Effector CD8-positive, alpha-beta T cell (primary cell): ENCODE results near the gene PCNX3.
"Not testable (repeated sequence)": the region's sequence is repeated elsewhere in the genome, so short reads cannot be mapped to it uniquely, and the experiment has no call there.

Experiments
- DNase-seq: peaks from one replicate; lab custom pipeline; 2025; lab: John Stamatoyannopoulos, UW

Gene PCNX3

DNA sequence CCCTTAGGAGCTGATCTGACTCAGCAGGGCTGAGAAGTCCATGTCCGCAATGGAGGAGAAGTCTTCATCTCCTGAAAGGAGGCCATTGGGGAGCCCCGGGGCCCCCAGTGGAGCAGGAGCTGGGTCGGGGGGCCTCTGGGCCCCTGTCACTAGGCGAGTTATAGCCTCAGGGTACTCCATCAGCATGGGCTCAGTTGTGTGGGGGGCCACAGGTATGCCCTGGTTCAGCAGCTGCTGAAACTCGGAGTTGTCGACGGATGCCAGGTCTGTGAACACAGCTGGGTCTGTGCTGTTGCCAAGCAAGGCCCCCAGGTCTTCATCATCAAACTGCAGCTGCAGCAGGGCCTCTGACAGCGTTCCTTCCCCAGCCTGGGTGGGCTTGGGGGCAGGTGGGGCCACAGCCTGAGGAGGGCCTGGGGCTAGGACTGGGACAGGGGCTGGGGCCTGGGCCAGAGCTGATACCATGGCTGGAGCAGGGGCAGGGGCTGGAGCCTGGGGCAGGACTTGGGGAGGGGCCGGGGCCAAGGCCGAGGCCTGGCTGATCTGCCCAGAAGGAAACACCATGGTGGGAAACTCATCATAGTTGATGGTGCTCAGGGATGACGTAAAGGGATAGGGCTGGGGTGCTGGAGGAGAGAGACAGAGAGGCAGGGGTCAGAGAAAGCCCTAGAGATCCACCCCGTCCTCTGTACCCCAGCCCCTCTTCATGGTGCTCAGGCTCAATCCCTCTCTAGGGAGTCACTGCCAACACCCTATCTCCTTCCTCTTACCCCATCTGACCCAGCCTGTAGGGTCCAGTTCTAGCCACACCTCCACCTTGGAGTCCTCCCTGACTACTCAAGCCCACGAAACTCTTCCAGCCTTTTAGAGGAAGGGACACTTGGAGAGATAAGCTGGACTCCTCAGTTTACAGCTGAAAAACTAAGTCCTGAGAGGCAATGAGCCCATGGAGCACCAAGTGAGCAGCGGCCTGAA, 39.1 kb downstream of the PCNX3 start:
- no peak for DNase-seq

GRCh38 chr11:65655570-65656332, 40.2 kb downstream of the PCNX3 start:
- no peak for DNase-seq

GRCh38 chr11:65657426-65657825, 41.9 kb downstream of the PCNX3 start:
- DNase-seq: no peak

DNA sequence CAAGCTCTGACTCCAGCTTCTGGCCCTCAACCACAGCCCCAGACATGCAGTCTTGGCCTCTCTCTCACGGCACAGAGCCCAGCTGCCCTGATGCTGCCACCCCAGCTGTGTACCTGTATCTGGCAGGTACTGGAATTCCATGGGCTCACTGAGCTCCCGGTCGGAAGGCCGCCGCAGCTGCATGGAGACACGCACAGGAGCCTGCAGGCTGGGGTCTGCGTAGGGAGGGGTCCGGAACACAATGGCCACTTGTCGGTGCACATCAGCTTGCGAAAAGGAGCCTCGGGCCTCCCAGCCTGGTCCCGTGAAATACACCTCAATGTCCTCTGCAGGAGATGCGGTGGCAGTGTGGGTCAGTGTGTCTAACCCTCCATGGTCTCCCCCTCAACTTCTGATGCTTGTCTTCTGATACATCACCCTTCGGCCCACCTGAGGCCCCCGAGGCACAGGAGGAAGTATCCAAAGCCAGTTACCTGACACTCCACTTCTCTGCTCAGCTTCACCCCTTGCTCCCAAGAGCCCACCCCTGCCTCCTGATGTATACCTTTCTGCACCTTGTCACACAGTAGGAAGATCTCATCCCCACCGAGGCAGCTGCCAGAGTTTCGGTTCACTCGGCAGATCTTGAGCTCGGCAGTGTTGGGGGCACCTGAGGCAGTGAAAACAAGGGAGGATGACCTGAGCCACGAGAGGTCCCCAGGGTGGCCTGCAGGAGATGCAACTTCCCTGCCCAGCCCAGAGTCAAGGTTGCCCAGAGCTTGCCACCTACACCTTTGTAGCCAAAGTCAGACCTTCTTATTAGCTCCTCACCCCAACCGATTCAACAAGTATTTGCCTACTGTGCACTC, 42.8 kb downstream of the PCNX3 start:
- DNase-seq: no peak

DNA sequence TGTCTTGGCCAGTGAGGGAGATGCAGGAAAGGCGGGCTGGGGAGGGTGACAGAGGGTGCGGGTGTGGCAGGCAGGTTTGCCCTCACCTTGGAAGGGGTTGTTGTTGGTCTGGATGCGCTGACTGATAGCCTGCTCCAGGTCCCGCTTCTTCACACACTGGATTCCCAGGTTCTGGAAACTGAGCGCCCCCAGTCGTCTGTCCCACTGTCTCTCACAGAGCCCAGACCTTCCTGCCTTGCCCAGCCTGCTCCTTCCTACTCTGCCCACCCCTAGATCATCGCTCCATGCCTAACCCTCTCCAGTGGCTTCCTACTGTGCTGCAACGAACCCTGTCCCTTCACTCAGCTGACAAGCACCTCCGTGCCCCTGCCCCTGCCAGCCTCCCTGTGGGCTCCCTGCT, 44.5 kb downstream of the PCNX3 start:
- no peak for DNase-seq

GRCh38 chr11:65660908-65661307, 45.3 kb downstream of the PCNX3 start:
- not testable (repeated sequence) for DNase-seq

- no peak for DNase-seq
These were observed 46.1 kb downstream of the PCNX3 start for GRCh38 chr11:65661599-65662246.

DNA sequence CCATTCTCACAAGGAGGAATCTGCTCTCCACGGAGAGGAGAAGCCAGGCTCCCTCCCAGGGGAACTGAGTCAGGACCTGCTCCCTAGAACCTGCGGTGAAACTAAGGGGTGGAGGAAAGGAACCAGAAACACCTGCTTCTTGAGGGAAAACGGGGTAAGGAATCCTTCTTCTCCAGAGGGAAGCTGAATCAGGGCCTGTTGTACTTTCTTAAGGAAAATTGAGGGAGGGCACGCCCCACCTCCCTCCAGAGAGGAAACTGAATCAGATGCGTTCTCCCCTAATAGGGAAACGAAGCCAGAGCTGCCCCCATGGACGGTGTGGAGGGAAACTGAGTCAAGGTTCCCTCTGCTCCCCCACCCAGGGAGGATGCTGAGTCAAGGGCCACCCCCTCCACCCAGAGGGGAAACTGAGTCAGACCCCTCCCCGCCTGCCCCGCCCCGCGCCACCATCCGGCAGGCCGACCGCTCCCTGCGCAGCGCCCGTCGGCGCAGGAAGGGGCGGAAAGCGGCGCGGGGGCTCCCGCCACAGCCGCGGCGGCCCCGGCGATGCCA, 46.7 kb downstream of the PCNX3 start:
- DNase-seq: no peak

- peak; percentile 81 for DNase-seq
These were observed 47.4 kb downstream of the PCNX3 start, which contains the start of gene RELA for GRCh38 chr11:65662799-65663638. RELA (minus strand) TSS chr11:65662916; CDS start chr11:65662832, 84 bp downstream.

- no peak for DNase-seq
These were observed 48.1 kb downstream of the PCNX3 start for GRCh38 chr11:65663639-65664200.

- no peak for DNase-seq
These were observed 56.7 kb downstream of the PCNX3 start for GRCh38 chr11:65672180-65672860.

- no peak for DNase-seq
These were observed 57.4 kb downstream of the PCNX3 start for GRCh38 chr11:65672982-65673381.

DNA sequence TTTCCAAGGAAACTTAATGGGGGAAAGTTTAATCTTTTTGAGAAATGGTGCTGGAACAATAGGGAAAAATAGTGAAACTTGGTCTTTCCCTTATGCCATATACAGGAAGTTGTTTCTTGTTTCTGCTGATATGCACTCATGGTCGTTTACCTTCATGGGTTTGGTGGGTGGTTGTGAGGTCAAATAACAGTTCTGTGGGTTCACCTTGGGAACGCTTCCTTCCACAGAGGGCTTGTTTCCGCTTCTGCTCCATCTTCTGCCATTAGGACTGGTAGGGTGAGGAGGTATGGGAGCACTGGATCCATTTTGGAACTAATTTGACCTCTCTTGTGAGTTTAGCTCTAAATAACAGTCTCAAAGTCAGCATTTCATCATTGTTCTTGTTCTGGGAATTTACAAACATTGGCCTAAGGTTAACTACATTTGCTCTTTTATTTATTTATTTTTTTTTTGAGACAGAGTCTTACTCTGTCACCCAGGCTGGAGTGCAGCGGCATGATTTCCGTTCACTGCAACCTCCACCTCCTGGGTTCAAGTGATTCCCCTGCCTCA, 64.7 kb downstream of the PCNX3 start:
- DNase-seq: no peak

DNA sequence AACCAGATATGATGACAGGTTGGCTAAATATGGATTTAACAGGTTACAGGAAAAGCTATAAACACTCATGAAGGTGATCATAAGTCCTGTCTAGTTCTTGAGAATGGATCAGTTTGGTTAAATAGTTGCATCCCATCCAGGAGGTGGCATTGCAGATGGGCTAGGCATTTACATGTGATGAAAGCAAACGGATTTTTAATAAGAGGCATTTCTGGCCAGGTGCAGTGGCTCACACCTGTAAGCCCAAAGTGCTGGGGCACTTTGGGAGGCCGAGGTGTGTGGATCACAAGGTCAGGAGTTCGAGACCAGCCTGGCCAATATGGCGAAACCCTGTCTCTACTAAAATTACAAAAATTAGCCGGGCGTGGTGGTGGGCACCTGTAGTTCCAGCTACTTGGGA, 67.9 kb downstream of the PCNX3 start:
- DNase-seq: not testable (repeated sequence)

DNA sequence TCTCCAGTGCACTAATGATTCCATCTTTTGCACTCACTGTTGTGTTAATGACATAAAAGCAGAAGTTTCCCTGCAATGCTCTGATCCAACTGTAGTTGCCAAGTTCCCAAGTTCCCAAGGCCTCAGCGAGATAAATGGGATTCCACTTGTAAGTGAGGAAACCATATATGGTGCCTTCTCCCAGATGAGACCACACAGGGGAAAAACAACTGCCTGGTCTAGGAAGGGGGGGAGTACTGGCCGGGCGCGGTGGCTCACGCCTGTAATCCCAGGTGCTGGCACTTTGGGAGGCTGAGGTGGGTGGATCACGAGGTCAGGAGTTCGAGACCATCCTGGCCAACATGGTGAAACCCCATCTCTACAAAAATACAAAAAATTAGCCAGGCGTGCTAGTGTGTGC, 70.4 kb downstream of the PCNX3 start:
- no peak for DNase-seq
